Measurements from ENCODE around the gene SDHC.

SDHC gene

DNA sequence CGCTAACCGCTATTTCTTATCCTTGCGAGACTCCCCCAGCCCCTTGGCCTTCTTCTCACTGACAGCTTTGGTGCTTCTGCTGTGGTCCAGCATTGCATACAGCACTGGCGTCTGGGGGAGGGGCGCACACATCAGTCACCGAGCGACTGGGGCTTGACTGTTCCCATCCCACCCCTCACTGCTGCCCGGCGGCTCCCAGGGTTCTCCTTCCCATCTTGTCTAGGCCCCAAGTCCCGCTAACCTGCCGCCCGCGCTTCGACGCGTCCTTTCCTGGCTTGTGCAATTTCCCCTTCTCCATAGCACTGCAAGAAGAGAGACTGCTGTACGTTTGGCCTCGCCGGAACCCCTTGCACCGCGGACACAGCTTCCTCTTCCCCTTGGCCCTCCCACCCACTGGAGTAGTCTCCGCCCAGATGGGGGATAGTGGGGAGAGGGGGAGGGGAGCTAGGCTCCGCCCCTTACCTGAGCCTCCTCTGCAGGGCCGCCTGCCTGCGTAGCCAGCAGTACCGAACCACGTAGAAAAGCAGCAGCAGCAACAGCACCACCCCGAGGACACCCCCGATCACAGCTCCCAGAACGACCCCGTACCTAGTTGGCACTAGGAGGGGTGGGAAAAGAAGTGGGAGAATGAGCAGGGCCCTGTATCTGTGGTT, 8.2 kb upstream of the SDHC start:
- no peaks in the 10 kb centered on the region for H3K36me3 Mint-ChIP-seq (ENCODE audit: low read depth)
- DNase-seq: peak; percentile 69

DNA sequence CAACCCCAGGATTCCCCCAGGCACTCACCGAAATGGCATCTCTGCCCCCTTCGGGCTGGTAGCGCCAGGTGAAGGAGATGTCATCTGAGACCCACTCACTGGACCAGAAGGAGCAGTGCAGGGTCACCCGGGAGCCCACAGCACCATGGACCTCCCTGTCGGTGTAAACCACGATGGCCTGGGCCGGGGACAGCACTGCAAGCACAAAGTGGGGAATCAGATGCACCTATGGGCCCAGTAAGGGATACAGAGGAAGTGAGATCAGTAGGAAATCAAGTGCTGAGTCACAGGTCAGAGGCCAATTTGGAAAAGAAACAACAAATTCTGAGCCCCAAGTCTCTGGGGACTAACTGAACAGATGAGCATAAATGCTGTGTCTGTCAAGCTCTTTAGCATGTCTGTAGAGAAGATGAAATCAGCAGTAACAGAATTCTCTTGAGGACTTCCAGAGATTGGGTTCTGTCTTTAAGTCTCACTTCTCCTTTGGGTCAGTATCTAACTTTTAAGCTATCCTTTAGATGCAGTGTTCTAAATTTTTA, 6.9 kb upstream of the SDHC start:
- TF ChIP-seq, protein P1, sequence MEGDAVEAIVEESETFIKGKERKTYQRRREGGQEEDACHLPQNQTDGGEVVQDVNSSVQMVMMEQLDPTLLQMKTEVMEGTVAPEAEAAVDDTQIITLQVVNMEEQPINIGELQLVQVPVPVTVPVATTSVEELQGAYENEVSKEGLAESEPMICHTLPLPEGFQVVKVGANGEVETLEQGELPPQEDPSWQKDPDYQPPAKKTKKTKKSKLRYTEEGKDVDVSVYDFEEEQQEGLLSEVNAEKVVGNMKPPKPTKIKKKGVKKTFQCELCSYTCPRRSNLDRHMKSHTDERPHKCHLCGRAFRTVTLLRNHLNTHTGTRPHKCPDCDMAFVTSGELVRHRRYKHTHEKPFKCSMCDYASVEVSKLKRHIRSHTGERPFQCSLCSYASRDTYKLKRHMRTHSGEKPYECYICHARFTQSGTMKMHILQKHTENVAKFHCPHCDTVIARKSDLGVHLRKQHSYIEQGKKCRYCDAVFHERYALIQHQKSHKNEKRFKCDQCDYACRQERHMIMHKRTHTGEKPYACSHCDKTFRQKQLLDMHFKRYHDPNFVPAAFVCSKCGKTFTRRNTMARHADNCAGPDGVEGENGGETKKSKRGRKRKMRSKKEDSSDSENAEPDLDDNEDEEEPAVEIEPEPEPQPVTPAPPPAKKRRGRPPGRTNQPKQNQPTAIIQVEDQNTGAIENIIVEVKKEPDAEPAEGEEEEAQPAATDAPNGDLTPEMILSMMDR (IDR thresholded peaks at IDR 0.05): no peak
- H3K27me3 Mint-ChIP-seq (ENCODE audit: low read depth, poor library complexity): peaks cover 22% of the 10 kb centered on the region
- H3K4me3 Mint-ChIP-seq: no peak overlapping the region
- no peak overlapping the region for H3K27ac Mint-ChIP-seq
- no peaks in the 10 kb centered on the region for H3K36me3 Mint-ChIP-seq (ENCODE audit: low read depth)
- H3K9me3 Mint-ChIP-seq: no peaks in the 10 kb centered on the region
- DNase-seq: no peak
- H3K4me1 Mint-ChIP-seq: peaks cover 36% of the 10 kb centered on the region

More for the DNA sequence above, 8.2 kb upstream of the SDHC start:
- peak overlapping the region; percentile 94 for H3K4me3 Mint-ChIP-seq
- peaks cover 22% of the 10 kb centered on the region for H3K27me3 Mint-ChIP-seq (ENCODE audit: low read depth, poor library complexity)
- TF ChIP-seq, protein P1 (IDR thresholded peaks at IDR 0.05): no peak
- no peaks in the 10 kb centered on the region for H3K9me3 Mint-ChIP-seq
- no peak overlapping the region for H3K27ac Mint-ChIP-seq
- peaks cover 30% of the 10 kb centered on the region for H3K4me1 Mint-ChIP-seq

DNA sequence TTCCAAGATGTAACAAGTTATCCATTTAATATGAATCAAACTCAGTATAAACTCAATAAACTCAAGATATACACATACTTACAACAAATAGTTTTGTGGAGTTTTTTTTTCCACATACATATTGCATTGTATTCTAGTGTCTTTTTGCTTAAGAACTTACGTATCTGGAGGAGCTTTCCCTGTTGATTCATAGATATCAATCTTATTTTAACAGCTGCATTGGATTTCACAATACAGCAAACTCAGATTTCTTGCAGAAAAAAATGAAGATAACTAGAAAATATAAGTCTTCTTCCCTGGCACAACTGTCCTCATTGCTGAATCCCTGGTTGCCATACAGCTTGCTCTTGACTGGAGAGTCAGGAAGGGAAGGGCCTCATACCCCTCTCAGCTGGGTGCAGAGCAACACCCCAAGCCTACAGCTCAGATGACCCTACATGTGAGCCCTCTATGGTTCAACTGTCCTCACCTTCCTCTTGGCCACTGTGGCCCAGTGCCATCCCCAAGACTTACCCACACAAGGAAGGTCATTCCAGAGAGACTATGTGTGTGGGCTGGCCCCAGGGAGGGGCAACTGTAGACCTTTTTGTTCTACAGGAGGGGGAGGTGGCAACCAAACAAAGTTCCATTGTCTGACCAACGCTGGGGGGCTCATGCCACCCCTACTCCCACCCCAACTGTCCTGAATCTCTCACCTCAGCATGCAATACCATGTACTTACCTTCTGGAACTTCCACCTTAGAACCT, 6.1 kb upstream of the SDHC start:
- no peak overlapping the region for H3K4me3 Mint-ChIP-seq
- peaks cover 26% of the 10 kb centered on the region for H3K27me3 Mint-ChIP-seq (ENCODE audit: low read depth, poor library complexity)
- H3K4me1 Mint-ChIP-seq: peaks cover 36% of the 10 kb centered on the region
- H3K27ac Mint-ChIP-seq: no peak overlapping the region
- TF ChIP-seq, protein P1 (IDR thresholded peaks at IDR 0.05): no peak
- DNase-seq: no peak
- no peaks in the 10 kb centered on the region for H3K36me3 Mint-ChIP-seq (ENCODE audit: low read depth)
- H3K9me3 Mint-ChIP-seq: no peaks in the 10 kb centered on the region

DNA sequence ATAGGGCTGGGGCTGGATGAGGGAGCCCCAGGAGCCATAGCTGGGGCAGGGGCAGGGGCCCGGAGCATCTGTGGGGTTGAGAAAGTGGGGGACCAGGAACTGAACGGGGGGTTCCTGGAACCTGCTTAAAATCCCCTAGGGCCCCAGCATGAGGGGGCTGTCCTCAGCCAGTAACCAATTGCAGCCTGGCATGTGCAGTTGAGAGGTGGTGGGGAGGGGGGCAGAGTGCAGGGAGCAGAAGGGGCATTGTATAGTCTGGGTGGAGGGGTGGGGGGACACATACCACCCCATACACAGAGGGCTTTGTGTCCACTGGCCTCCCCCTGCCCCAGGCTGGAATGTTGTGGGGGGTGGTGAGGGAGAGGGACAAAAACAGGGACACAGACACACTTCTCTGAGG, 4.3 kb upstream of the SDHC start, which contains the start of gene MPZ:
Gene MPZ, minus strand, starts transcription at position 101 of the 400 bp plus-strand sequence. Its CDS starts 63 bp downstream, at position 38.
- H3K27ac Mint-ChIP-seq: no peak within 1 kb of the TSS
- no peaks in the 10 kb centered on the region for H3K36me3 Mint-ChIP-seq (ENCODE audit: low read depth)
- H3K4me1 Mint-ChIP-seq: peaks cover 38% of the 10 kb centered on the region
- no peaks in the 10 kb centered on the region for H3K9me3 Mint-ChIP-seq
- no peak within 1 kb of the TSS for H3K4me3 Mint-ChIP-seq
- TF ChIP-seq, protein P1 (IDR thresholded peaks at IDR 0.05): no peak
- H3K27me3 Mint-ChIP-seq (ENCODE audit: low read depth, poor library complexity): peaks cover 29% of the 10 kb centered on the region
- no peak for DNase-seq

DNA sequence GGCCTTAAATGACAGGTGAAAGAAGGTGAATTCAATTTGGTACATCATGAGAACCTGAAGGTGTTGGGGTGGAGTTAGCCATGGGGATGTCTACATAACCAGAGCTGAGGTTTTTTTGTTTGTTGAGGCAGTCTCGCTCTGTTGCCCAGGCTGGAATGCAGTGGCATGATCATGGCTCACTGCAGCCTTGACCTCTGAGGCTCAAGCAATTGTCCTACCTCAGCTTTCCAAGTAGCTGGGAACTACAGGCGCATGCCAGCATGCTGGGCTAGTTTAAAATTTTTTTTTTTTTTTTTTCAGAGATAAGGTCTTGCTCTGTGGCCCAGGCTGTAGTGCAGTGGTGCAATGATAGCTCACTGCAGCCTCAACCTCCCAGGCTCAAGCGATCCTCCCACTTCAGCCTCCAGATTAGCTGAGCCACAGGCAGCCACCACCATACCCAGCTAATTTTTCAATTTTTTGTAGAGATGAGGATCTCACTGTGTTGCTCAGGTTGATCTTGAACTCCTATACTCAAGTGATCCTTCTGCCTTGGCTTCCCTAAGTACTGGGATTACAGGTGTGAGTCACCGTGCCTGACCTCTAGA, 2.5 kb upstream of the SDHC start:
- no peak for DNase-seq
- H3K36me3 Mint-ChIP-seq (ENCODE audit: low read depth): no peaks in the 10 kb centered on the region
- TF ChIP-seq, protein P1 (IDR thresholded peaks at IDR 0.05): no peak
- no peak overlapping the region for H3K4me3 Mint-ChIP-seq
- peaks cover 38% of the 10 kb centered on the region for H3K4me1 Mint-ChIP-seq
- H3K9me3 Mint-ChIP-seq: no peaks in the 10 kb centered on the region
- H3K27ac Mint-ChIP-seq: no peak overlapping the region
- peaks cover 27% of the 10 kb centered on the region for H3K27me3 Mint-ChIP-seq (ENCODE audit: low read depth, poor library complexity)
